Mesenchymal stem cell (in vitro differentiated cells and primary cell): Measurements from ENCODE around the gene AP3B2.
"Not testable (repeated sequence)": the region's sequence is repeated elsewhere in the genome, so short reads cannot be mapped to it uniquely, and the experiment has no call there.

Experiments
- DNase-seq: peaks from one replicate; pipeline ENCODE4 v3.0.0-alpha.2; 2013
- H2AFZ ChIP-seq: one replicate; pipeline ENCODE4 v1.6.1; 2013; ENCODE audit warnings: low read depth, mild to moderate bottlenecking, control low read depth, inconsistent platforms, low read length, moderate library complexity
- H2AK5ac ChIP-seq: 2 replicates; pipeline ENCODE4 v1.6.1; 2013; ENCODE audit warnings: low read length, moderate library complexity, mild to moderate bottlenecking, inconsistent platforms; ENCODE audit not compliant: severe bottlenecking
- H2BK120ac ChIP-seq: one replicate; pipeline ENCODE4 v1.6.1; 2013; ENCODE audit warnings: low read depth, mild to moderate bottlenecking, inconsistent platforms, low read length, moderate library complexity
- H2BK12ac ChIP-seq, 2 experiments: one replicate each; pipeline ENCODE4 v1.6.1; 2013; ENCODE audit warnings: inconsistent platforms in 2 of 2, low read length in 2 of 2, mild to moderate bottlenecking in 2 of 2, moderate library complexity in 2 of 2, control low read depth in 1 of 2
- H2BK15ac ChIP-seq: one replicate; pipeline ENCODE4 v1.6.1; 2013; ENCODE audit warnings: mild to moderate bottlenecking, low read depth, inconsistent platforms; ENCODE audit not compliant: poor library complexity, severe bottlenecking
- H2BK5ac ChIP-seq: 2 replicates; pipeline ENCODE4 v1.6.1; 2013; ENCODE audit warnings: low read depth, mild to moderate bottlenecking, low read length, control low read depth, inconsistent platforms; ENCODE audit not compliant: poor library complexity, severe bottlenecking
- H3K14ac ChIP-seq, 2 experiments: one replicate each; pipeline ENCODE4 v1.6.1; 2013; ENCODE audit warnings: inconsistent platforms in 2 of 2, low read length in 2 of 2, control low read depth in 1 of 2, mild to moderate bottlenecking in 1 of 2, moderate library complexity in 1 of 2
- H3K18ac ChIP-seq, 2 experiments: one replicate each; pipeline ENCODE4 v1.6.1; 2013; ENCODE audit warnings: inconsistent platforms in 2 of 2, low read length in 2 of 2, control low read depth in 1 of 2, low read depth in 1 of 2, mild to moderate bottlenecking in 1 of 2
- H3K23ac ChIP-seq, 2 experiments: one replicate each; pipeline ENCODE4 v1.6.1; 2013; ENCODE audit warnings: inconsistent platforms in 2 of 2, low read length in 2 of 2, mild to moderate bottlenecking in 2 of 2, moderate library complexity in 2 of 2, control low read depth in 1 of 2
- H3K27ac ChIP-seq: 2 replicates; pipeline ENCODE4 v1.5.1; 2013; ENCODE audit warnings: mild to moderate bottlenecking, moderate library complexity, low read length, control low read depth, inconsistent platforms; ENCODE audit not compliant: poor library complexity, severe bottlenecking
- H3K27me3 ChIP-seq, 2 experiments: 2 replicates each; pipeline versions ENCODE4 v1.6.1 to v1.7.0; 2013; ENCODE audit warnings: low read length in 2 of 2, mild to moderate bottlenecking in 2 of 2, moderate library complexity in 2 of 2, control low read depth in 1 of 2, inconsistent platforms in 1 of 2; ENCODE audit not compliant: control insufficient read depth in 1 of 2, insufficient read depth in 1 of 2
- H3K36me3 ChIP-seq, 2 experiments: 2 replicates each; pipeline versions ENCODE4 v1.6.1 to v1.7.0; 2013; ENCODE audit warnings: low read length in 2 of 2, control low read depth in 1 of 2, inconsistent platforms in 1 of 2, low read depth in 1 of 2, mild to moderate bottlenecking in 1 of 2; ENCODE audit not compliant: insufficient read depth in 2 of 2, control insufficient read depth in 1 of 2
- H3K4ac ChIP-seq, 2 experiments: one replicate each; pipeline ENCODE4 v1.6.1; 2013; ENCODE audit warnings: inconsistent platforms in 2 of 2, low read length in 2 of 2, mild to moderate bottlenecking in 2 of 2, moderate library complexity in 2 of 2, control low read depth in 1 of 2, low read depth in 1 of 2
- H3K4me1 ChIP-seq: 2 replicates; pipeline ENCODE4 v1.6.1; 2013; ENCODE audit warnings: low read depth, low read length, control low read depth; ENCODE audit not compliant: control insufficient read depth, insufficient read depth
- H3K4me2 ChIP-seq: 2 replicates; pipeline ENCODE4 v1.6.1; 2013; ENCODE audit warnings: low read length, mild to moderate bottlenecking, inconsistent platforms; ENCODE audit not compliant: poor library complexity, severe bottlenecking
- H3K4me3 ChIP-seq, 2 experiments: 2 replicates each; pipeline versions ENCODE4 v1.5.1 to v1.7.0; 2013; ENCODE audit warnings: low read length in 2 of 2, mild to moderate bottlenecking in 2 of 2, control low read depth in 1 of 2, low read depth in 1 of 2; ENCODE audit not compliant: insufficient read depth in 1 of 2
- H3K79me1 ChIP-seq: replicated peaks from 2 replicates; pipeline ENCODE4 v1.6.1; 2013; ENCODE audit warnings: mild to moderate bottlenecking, control low read depth, low read length, inconsistent platforms; ENCODE audit not compliant: poor library complexity, severe bottlenecking
- H3K9ac ChIP-seq: 2 replicates; pipeline ENCODE4 v1.7.0; 2013; ENCODE audit warnings: mild to moderate bottlenecking, low read length, moderate library complexity
- H3K9me3 ChIP-seq: 2 replicates; pipeline ENCODE4 v1.7.0; 2013; ENCODE audit warnings: mild to moderate bottlenecking, low read length; ENCODE audit not compliant: control insufficient read depth
- H4K8ac ChIP-seq: one replicate; pipeline ENCODE4 v1.6.1; 2013; ENCODE audit warnings: inconsistent platforms, mild to moderate bottlenecking, low read length, moderate library complexity
- H4K91ac ChIP-seq: one replicate; pipeline ENCODE4 v1.6.1; 2013; ENCODE audit warnings: mild to moderate bottlenecking, low read length, inconsistent platforms
- WGBS: methylation state at CpG from one replicate; pipeline ENCODE4 v1.1.7; 2013; ENCODE audit warnings: mixed read lengths; 5-methylcytosine and 5-hydroxymethylcytosine counted together

AP3B2 gene

DNA sequence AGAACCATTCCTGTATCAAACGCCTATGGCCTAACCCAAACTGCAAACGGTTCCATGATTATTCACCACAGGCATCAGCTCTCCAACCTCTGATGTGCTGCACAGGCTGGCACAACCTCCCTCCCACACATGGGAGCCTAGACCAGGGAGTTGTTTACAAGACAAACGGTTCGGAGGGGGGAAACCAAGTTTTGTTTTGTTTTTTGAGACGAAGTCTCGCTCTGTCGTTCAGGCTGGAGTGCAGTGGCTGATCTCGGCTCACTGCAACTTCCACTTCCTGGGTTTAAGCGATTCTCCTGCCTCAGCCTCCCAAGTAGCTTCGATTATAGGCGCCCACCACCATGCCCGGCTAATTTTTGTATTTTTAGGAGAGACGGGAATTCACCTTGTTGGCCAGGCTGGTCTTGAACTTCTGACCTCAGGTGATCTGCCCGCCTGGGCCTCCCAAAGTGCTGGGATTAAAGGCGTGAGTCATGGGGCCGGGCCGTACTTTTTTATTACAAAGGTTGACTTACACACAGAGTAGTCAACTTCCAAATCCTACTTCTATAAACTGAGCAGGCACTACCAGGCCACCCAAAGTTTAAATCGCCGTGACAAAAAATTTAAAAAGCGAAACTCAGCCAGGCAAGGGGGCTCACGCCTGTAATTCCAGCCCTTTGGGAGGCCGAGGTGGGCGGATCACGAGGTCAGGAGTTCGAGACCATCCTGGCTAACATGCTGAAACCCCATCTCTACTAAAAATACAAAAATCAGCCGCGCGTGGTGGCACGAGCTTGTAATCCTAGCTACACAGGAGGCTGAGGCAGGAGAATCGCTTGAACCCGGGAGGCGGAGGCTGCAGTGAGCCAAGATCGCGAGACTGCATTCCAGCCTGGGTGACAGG is 64.5 kb downstream of the AP3B2 start:
- H4K91ac ChIP-seq, H3K18ac ChIP-seq, H2BK15ac ChIP-seq, H3K79me1 ChIP-seq, H3K9ac ChIP-seq, H3K4ac ChIP-seq, H2BK120ac ChIP-seq, DNase-seq, H3K23ac ChIP-seq, H2BK5ac ChIP-seq, H2BK12ac ChIP-seq, H3K14ac ChIP-seq, H3K27ac ChIP-seq, H3K9me3 ChIP-seq, H2AK5ac ChIP-seq, H3K4me2 ChIP-seq, H3K36me3 ChIP-seq, H2AFZ ChIP-seq, H4K8ac ChIP-seq, H3K4me3 ChIP-seq: not testable (repeated sequence)
- 94% methylated on average over 29 of the region's 34 CpGs for WGBS
- Histone ChIP-seq H3K27me3 (peaks cover 0 to 77% of the 10 kb centered on the region in 2 experiments), H3K4me1 (peaks cover 19% of the 10 kb centered on the region)

DNA sequence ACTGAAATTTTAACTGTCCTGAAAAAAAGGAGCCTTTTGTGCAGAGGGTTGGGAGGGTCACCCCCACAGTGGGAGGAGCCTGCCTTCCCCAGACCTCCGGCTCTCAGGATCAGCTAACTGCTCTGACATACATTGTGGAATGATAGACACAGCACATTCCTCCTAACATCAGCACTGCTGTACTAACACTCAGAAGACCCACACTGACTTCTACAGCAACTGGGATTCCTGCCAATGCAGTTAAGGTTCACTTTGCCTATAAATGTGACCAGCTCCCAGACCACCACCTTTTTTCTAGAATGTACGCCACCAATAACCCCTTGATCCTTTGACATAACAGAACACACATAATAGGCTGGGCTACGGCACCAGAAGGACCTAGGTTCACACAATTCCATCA is 65.7 kb downstream of the AP3B2 start:
- Histone ChIP-seq H3K14ac (no peak overlapping the region), H3K79me1 (no peaks in the 10 kb centered on the region), H3K9ac (no peak overlapping the region), H3K9me3 (no peaks in the 10 kb centered on the region), H3K27ac (no peak overlapping the region), H3K4ac (no peak overlapping the region), H4K91ac (no peak overlapping the region), H3K36me3 (no peaks in the 10 kb centered on the region), H4K8ac (no peak overlapping the region), H2AK5ac (no peak overlapping the region), H3K27me3 (peaks cover 0 to 73% of the 10 kb centered on the region in 2 experiments), H2BK15ac (no peak overlapping the region), H2BK120ac (no peak overlapping the region), H2BK5ac (no peak overlapping the region), H3K23ac (no peak overlapping the region), H2BK12ac (no peak overlapping the region), H3K18ac (no peak overlapping the region), H3K4me2 (no peak overlapping the region), H3K4me1 (peaks cover 17% of the 10 kb centered on the region), H3K4me3 (no peak overlapping the region), H2AFZ (no peak overlapping the region)
- DNase-seq, result no peak
- WGBS, result 52% methylated on average over 3 of the region's 3 CpGs

DNA sequence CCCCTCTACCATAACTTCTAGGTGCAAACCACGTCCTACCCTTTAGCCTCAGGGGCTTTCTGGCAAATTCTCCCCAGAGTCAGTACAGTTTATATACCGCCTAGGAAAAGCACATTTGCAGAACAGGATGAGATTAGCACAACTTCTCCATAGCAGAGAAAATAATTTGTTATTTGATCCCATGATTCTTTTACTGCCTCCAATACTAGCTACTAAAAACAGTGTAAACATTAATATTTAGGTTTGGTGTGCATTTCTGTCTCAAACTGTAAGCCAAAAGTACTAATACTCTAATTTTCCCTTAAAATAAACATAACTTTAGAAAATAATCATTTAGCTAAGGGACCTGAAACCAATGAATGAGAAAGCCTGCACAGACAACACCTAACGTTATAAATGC is 67.0 kb downstream of the AP3B2 start:
- Histone ChIP-seq H2BK12ac (no peak overlapping the region), H2AFZ (no peak overlapping the region), H3K27ac (no peak overlapping the region), H3K23ac (no peak overlapping the region), H3K14ac (no peak overlapping the region), H3K4me1 (peaks cover 11% of the 10 kb centered on the region), H4K91ac (no peak overlapping the region), H2BK5ac (no peak overlapping the region), H2BK15ac (no peak overlapping the region), H4K8ac (no peak overlapping the region), H3K18ac (no peak overlapping the region), H3K4me3 (no peak overlapping the region), H3K36me3 (peaks cover 0 to 3% of the 10 kb centered on the region in 2 experiments), H3K4ac (no peak overlapping the region), H3K79me1 (no peaks in the 10 kb centered on the region), H2BK120ac (no peak overlapping the region), H2AK5ac (no peak overlapping the region), H3K27me3 (peaks cover 0 to 67% of the 10 kb centered on the region in 2 experiments), H3K9me3 (no peaks in the 10 kb centered on the region), H3K9ac (no peak overlapping the region), H3K4me2 (no peak overlapping the region)
- 60% methylated on average over 3 of the region's 3 CpGs for WGBS
- no peak for DNase-seq

DNA sequence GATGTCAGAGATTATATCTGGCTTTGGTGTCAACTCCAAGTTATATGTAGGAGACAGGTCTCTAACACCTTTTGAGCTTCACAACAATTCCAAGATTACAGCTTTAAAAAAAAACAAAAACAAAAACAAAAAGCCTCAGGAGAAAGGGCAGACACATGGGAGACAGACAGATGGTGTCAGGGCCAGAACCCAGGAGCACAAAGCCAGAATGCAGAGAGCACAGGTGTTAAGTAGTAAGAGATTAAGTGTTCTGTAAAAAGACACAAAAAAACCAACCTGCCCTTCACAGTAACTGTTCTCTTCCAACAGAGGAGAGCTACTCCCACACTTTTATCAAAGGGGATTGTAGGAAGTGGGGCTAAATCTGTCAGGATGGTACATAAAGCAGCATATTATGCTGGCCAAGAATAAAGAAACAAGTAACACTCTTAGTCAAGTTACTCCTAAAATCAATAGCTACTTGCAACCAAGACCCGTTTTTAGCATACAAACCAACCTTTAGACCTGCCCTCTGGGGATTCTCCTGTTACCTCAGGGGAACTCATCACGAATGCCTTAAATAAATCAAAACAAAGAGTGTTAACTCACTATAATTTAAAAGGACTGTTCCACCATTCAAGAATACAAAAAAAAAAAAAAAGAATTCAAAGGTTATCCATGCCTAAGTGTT is 68.4 kb downstream of the AP3B2 start:
- H3K4me2 ChIP-seq, result no peak overlapping the region
- no peak overlapping the region for H4K91ac ChIP-seq
- no peaks in the 10 kb centered on the region for H3K79me1 ChIP-seq
- WGBS, result 58% methylated on average over 2 of the region's 2 CpGs
- no peak overlapping the region for H2AFZ ChIP-seq
- no peak overlapping the region for H2BK5ac ChIP-seq
- no peak overlapping the region for H3K9ac ChIP-seq
- no peak overlapping the region for H3K14ac ChIP-seq
- peaks cover 0 to 3% of the 10 kb centered on the region in 2 experiments for H3K36me3 ChIP-seq
- H3K9me3 ChIP-seq, result no peaks in the 10 kb centered on the region
- peaks cover 0 to 67% of the 10 kb centered on the region in 2 experiments for H3K27me3 ChIP-seq
- no peak overlapping the region for H2BK15ac ChIP-seq
- no peak overlapping the region for H3K4me3 ChIP-seq
- DNase-seq, result no peak
- H3K4me1 ChIP-seq, result peaks cover 1% of the 10 kb centered on the region
- no peak overlapping the region for H3K27ac ChIP-seq
- H3K18ac ChIP-seq, result no peak overlapping the region
- no peak overlapping the region for H2AK5ac ChIP-seq
- no peak overlapping the region for H3K4ac ChIP-seq
- H2BK120ac ChIP-seq, result no peak overlapping the region
- no peak overlapping the region for H4K8ac ChIP-seq
- no peak overlapping the region for H3K23ac ChIP-seq
- H2BK12ac ChIP-seq, result no peak overlapping the region
